VCaP (cell line): ENCODE results near the gene TPCN2.
"Not testable (repeated sequence)": the region's sequence is repeated elsewhere in the genome, so short reads cannot be mapped to it uniquely, and the experiment has no call there.

Source experiments
- H3K27ac ChIP-seq: fragments of 450-650 bp; 2 replicates; pipeline ENCODE4 v1.5.1; 2017
- CTCF ChIP-seq: fragments of 450-650 bp; conservative IDR thresholded peaks from 2 replicates; pipeline ENCODE4 v1.5.1; 2017; ENCODE audit warnings: mild to moderate bottlenecking, moderate library complexity

TPCN2 gene

GRCh38 chr11:69129053-69129452 is 80.3 kb downstream of the TPCN2 start:
- TF ChIP-seq CTCF: no peak

GRCh38 chr11:69129647-69130046 is 80.9 kb downstream of the TPCN2 start:
- no peak overlapping the region for H3K27ac ChIP-seq
- TF ChIP-seq CTCF: no peak

More at GRCh38 chr11:69129053-69129452, 80.3 kb downstream of the TPCN2 start:
- H3K27ac ChIP-seq: no peak overlapping the region

- TF ChIP-seq CTCF: no peak
- H3K27ac ChIP-seq: no peak overlapping the region
These were observed 81.9 kb downstream of the TPCN2 start for GRCh38 chr11:69130654-69131053.

GRCh38 chr11:69131121-69131566 is 82.4 kb downstream of the TPCN2 start:
- no peak for TF ChIP-seq CTCF
- H3K27ac ChIP-seq: no peak overlapping the region

GRCh38 chr11:69131644-69132300 is 83.0 kb downstream of the TPCN2 start:
- peak overlapping the region; percentile 7; the same call in 1 of the 2 replicates for H3K27ac ChIP-seq
- peak; percentile 97 for TF ChIP-seq CTCF

- no peak overlapping the region for H3K27ac ChIP-seq
These were observed 83.6 kb downstream of the TPCN2 start for GRCh38 chr11:69132301-69132670.

GRCh38 chr11:69133251-69133650 is 84.5 kb downstream of the TPCN2 start:
- TF ChIP-seq CTCF: no peak
- no peak overlapping the region for H3K27ac ChIP-seq

More at GRCh38 chr11:69132301-69132670, 83.6 kb downstream of the TPCN2 start:
- no peak for TF ChIP-seq CTCF

GRCh38 chr11:69134182-69134581 is 85.5 kb downstream of the TPCN2 start:
- H3K27ac ChIP-seq: not testable (repeated sequence)
